KMS-11 (cell line): ENCODE results near the gene ZNHIT1.

Experiments
- H2AFZ ChIP-seq: fragments of 200-600 bp; sonication (generic); 2 replicates; pipeline ENCODE4 v1.6.1; 2016; ENCODE audit warnings: antibody characterized with exemption, mixed run types, low read depth
- H3K27ac ChIP-seq: fragments of 200-600 bp; sonication (generic); 2 replicates; pipeline ENCODE4 v1.6.1; 2016; ENCODE audit warnings: mild to moderate bottlenecking, mixed run types
- H3K27me3 ChIP-seq: fragments of 200-600 bp; sonication (generic); 2 replicates; pipeline ENCODE4 v1.6.1; 2017; ENCODE audit warnings: mild to moderate bottlenecking, low read depth, mixed run types, moderate library complexity; ENCODE audit not compliant: insufficient read depth
- H3K36me3 ChIP-seq: fragments of 200-600 bp; sonication (generic); 2 replicates; pipeline ENCODE4 v1.6.1; 2017; ENCODE audit warnings: mild to moderate bottlenecking, mixed run types; ENCODE audit not compliant: insufficient read depth
- H3K4me1 ChIP-seq: fragments of 200-600 bp; sonication (generic); 2 replicates; pipeline ENCODE4 v1.6.1; 2016; ENCODE audit warnings: mild to moderate bottlenecking, low read depth, mixed run types; ENCODE audit not compliant: poor library complexity, severe bottlenecking
- H3K4me2 ChIP-seq: fragments of 200-600 bp; sonication (generic); 2 replicates; pipeline ENCODE4 v1.7.0; 2016; ENCODE audit warnings: mild to moderate bottlenecking, mixed run types
- H3K4me3 ChIP-seq: fragments of 200-600 bp; sonication (generic); IDR thresholded peaks from 2 replicates; pipeline ENCODE4 v1.6.1; 2017; ENCODE audit warnings: low read depth, low read length, mixed read lengths; ENCODE audit not compliant: insufficient read depth
- H3K79me2 ChIP-seq: fragments of 200-600 bp; sonication (generic); 2 replicates; pipeline ENCODE4 v1.6.1; 2016; ENCODE audit warnings: low read depth, mixed run types; ENCODE audit not compliant: insufficient read depth
- H3K9ac ChIP-seq: fragments of 200-600 bp; sonication (generic); 2 replicates; pipeline ENCODE4 v1.6.1; 2016; ENCODE audit warnings: mild to moderate bottlenecking, mixed run types
- H4K20me1 ChIP-seq: fragments of 200-600 bp; sonication (generic); 2 replicates; pipeline ENCODE4 v1.6.1; 2016; ENCODE audit warnings: mild to moderate bottlenecking, mixed run types; ENCODE audit not compliant: insufficient read depth
- TF ChIP-seq, protein P1 (sequence below): fragments of 200-600 bp; sonication (generic); conservative IDR thresholded peaks from 2 replicates; pipeline ENCODE4 v1.6.1; 2017; ENCODE audit warnings: low read depth, mild to moderate bottlenecking, antibody characterized with exemption, low read length, moderate library complexity, mixed read lengths

The ZNHIT1 gene

DNA sequence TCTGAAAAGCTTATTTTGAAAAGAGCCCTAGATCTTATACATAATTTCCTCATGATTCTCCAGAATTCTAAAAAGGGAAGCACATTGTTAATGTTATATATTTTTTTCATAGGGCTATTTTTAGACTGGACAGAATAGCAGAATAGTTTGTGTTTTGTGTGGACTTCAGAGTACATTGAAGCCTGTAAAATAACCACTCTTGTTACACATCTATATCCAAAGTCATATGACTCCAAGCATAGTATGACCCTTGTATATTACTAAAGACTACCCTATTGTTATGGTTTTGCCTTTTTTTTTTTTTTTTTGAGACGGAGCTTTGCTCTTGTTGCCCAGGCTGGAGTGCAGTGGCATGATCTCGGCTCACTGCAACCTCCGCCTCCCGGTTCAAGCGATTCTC, 53.1 kb downstream of the ZNHIT1 start:
- Histone ChIP-seq H3K36me3 (no peaks in the 10 kb centered on the region), H4K20me1 (no peaks in the 10 kb centered on the region), H3K4me2 (no peak overlapping the region), H3K4me3 (no peak overlapping the region), H3K9ac (no peak overlapping the region), H3K27ac (no peak overlapping the region), H3K79me2 (no peaks in the 10 kb centered on the region), H2AFZ (no peak overlapping the region), H3K27me3 (peaks cover 91% of the 10 kb centered on the region), H3K4me1 (no peaks in the 10 kb centered on the region)
- TF ChIP-seq, protein P1, sequence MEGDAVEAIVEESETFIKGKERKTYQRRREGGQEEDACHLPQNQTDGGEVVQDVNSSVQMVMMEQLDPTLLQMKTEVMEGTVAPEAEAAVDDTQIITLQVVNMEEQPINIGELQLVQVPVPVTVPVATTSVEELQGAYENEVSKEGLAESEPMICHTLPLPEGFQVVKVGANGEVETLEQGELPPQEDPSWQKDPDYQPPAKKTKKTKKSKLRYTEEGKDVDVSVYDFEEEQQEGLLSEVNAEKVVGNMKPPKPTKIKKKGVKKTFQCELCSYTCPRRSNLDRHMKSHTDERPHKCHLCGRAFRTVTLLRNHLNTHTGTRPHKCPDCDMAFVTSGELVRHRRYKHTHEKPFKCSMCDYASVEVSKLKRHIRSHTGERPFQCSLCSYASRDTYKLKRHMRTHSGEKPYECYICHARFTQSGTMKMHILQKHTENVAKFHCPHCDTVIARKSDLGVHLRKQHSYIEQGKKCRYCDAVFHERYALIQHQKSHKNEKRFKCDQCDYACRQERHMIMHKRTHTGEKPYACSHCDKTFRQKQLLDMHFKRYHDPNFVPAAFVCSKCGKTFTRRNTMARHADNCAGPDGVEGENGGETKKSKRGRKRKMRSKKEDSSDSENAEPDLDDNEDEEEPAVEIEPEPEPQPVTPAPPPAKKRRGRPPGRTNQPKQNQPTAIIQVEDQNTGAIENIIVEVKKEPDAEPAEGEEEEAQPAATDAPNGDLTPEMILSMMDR, result no peak

DNA sequence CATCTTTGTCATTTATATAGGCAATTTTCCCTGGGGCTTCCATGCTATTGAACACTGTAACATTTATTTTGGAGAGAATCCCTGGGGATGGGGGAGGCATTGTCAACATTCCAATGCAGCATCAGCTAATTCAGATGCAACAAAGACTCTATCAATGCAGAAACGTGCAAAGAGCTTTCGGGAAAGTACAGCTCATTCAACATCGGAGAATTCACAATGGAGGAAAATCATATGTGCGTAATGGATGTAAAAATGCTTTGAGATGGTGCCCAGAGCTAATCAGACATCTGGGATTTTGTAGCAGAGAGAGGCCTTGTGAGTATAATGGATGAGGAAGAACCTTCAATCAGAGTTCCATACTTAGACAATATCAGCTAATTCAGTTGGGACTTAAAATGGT, 55.2 kb downstream of the ZNHIT1 start:
- Histone ChIP-seq H3K4me1 (no peaks in the 10 kb centered on the region), H4K20me1 (no peaks in the 10 kb centered on the region), H3K36me3 (no peaks in the 10 kb centered on the region), H3K79me2 (no peaks in the 10 kb centered on the region), H3K27me3 (peaks cover 93% of the 10 kb centered on the region), H3K9ac (no peak overlapping the region), H2AFZ (no peak overlapping the region), H3K4me2 (no peak overlapping the region), H3K27ac (no peak overlapping the region), H3K4me3 (no peak overlapping the region)
- TF ChIP-seq, protein P1, result no peak
